ENCODE measurements around the gene RECK.

DNA sequence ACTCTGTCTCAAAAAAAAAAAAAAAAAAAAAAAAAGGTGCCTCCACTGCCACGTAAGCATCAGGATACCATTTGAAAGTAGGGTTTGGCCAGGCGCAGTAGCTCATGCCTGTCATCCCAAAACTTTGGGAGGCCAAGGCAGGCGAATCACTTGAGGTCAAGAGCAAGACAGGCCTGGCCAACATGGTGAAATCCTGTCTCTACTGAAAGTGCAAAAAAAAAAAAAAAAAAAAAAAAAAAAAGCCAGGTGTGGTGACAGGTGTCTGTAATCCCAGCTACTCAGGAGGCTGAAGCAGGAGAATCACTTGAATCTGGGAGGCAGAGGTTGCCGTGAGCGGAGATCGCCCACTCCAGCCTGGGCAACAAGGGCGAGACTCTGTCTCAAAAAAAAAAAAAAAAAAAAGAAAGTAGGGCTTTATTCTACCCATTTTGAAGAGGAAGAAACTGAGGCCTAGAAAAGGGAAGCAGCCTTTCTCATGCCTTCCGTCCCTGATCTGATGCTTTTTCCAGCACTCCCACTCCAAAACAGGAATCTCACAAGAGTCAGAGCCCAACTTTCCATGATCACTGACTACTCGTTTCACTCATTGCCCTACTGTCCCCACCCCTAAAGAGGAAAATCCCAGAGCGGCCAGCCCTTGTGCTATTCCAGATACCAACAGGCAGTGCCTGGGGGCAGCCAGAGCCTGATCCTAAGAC lies 116.2 kb downstream of the RECK start:
- TF ChIP-seq EZH2 (IDR thresholded peaks at IDR 0.05; ENCODE audit: insufficient read depth, poor library complexity, severe bottlenecking): no peak
- TF ChIP-seq EZH2phosphoT487 (IDR thresholded peaks at IDR 0.05; ENCODE audit: insufficient read depth, low read depth): no peak
